ENCODE measurements around the gene GGCX.

GRCh38 chr2:85566265-85566664 is 5.0 kb upstream of the GGCX start:
- TF ChIP-seq CTCF (IDR thresholded peaks at IDR 0.05) (no peak), POLR2AphosphoS5 (IDR thresholded peaks at IDR 0.05) (no peak), POLR2A (IDR thresholded peaks at IDR 0.05) (no peak)
